PC-9 (cell line): Measurements from ENCODE around the gene ZNF483.

Experiments
- EZH2 ChIP-seq: fragments of 200-600 bp; sonication (generic); IDR thresholded peaks from 2 replicates; pipeline ENCODE4 v1.8.0; 2017; ENCODE audit warnings: antibody characterized with exemption, low read depth
- TF ChIP-seq, protein P1 (sequence below): fragments of 200-600 bp; sonication (generic); conservative IDR thresholded peaks from 2 replicates; pipeline ENCODE4 v1.6.1; 2017; ENCODE audit warnings: mixed run types, antibody characterized with exemption, mild to moderate bottlenecking, moderate library complexity

DNA sequence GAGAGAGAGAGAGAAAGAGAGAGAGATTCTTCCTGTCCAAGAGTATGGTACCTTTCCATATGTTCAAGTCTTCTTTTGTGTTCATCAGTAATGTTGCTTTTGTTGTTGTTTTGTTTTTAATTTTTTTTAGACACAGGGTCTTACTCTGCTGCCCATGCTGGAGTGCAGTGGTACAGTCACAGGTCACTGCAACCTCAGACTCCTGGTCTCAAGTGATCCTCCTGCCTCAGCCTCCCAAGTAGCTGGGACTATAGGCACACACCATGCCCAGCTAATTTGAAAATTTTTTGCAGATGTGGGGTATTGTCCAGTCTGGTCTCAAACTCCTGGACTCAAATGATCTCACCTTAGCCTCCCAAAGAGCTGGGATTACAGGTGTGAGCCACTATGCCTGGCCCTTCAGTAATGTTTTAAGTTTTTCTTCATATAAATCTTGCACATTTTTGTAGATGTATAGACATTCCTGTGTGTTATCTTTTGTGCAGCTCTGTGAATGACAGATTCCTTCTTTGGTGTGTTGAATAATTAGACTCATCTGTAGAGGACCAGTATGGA lies 36.3 kb downstream of the ZNF483 start:
- TF ChIP-seq, protein P1, sequence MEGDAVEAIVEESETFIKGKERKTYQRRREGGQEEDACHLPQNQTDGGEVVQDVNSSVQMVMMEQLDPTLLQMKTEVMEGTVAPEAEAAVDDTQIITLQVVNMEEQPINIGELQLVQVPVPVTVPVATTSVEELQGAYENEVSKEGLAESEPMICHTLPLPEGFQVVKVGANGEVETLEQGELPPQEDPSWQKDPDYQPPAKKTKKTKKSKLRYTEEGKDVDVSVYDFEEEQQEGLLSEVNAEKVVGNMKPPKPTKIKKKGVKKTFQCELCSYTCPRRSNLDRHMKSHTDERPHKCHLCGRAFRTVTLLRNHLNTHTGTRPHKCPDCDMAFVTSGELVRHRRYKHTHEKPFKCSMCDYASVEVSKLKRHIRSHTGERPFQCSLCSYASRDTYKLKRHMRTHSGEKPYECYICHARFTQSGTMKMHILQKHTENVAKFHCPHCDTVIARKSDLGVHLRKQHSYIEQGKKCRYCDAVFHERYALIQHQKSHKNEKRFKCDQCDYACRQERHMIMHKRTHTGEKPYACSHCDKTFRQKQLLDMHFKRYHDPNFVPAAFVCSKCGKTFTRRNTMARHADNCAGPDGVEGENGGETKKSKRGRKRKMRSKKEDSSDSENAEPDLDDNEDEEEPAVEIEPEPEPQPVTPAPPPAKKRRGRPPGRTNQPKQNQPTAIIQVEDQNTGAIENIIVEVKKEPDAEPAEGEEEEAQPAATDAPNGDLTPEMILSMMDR = no peak
- no peak for TF ChIP-seq EZH2
